Stimulated activated CD8-positive, alpha-beta memory T cell treated with anti-CD3 and anti-CD28 coated beads, Interleukin-7, amount 100 ng/mL, for 24 hours (primary cell): ENCODE results near the gene KRTAP20-2.

Source experiments
- DNase-seq: peaks from one replicate; pipeline ENCODE4 v3.0.0-alpha.2; 2020; ENCODE audit warnings: low read depth

Gene KRTAP20-2

GRCh38 chr21:30634906-30635305 is at the start of gene KRTAP20-2:
Gene KRTAP20-2, plus strand, starts transcription at chr21:30635206. Its CDS starts 58 bp downstream, at chr21:30635264.
- DNase-seq = no peak

- no peak for DNase-seq
Observed at GRCh38 chr21:30590297-30590696, 44.7 kb upstream of the KRTAP20-2 start, which contains the start of gene KRTAP22-2. Gene KRTAP22-2, minus strand, starts transcription at chr21:30590397.

GRCh38 chr21:30592140-30592539 is 42.9 kb upstream of the KRTAP20-2 start, which contains the start of gene KRTAP6-3:
Gene KRTAP6-3, plus strand, starts transcription at chr21:30592440. Its CDS starts 6 bp downstream, at chr21:30592446.
- DNase-seq = no peak

GRCh38 chr21:30598802-30599201 is 36.2 kb upstream of the KRTAP20-2 start, which contains the start of gene KRTAP6-2:
Gene KRTAP6-2, minus strand, starts transcription at chr21:30598902. Its CDS starts 28 bp downstream, at chr21:30598874.
- DNase-seq = no peak

DNA sequence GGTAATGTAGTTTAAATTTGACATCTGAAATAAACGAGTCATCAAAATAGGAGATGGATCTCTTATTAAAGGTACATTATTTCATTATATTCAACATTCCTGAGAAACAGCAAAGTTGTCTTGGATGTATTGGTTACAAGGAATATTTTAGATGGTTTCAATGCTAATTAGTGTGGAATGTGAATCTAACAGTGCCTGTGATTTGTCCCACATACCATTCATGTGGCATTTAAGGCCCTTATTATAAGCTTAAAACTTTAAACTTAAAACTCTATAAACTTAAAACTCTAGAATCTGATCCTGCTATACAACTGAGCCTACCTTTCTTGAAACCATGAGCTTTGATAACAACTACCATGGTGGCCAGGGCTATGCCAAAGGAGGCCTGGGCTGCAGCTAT is 34.2 kb upstream of the KRTAP20-2 start, which contains the start of gene KRTAP22-1:
KRTAP22-1 (plus strand) TSS at position 301 of the 400 bp plus-strand sequence.
- no peak for DNase-seq

DNA sequence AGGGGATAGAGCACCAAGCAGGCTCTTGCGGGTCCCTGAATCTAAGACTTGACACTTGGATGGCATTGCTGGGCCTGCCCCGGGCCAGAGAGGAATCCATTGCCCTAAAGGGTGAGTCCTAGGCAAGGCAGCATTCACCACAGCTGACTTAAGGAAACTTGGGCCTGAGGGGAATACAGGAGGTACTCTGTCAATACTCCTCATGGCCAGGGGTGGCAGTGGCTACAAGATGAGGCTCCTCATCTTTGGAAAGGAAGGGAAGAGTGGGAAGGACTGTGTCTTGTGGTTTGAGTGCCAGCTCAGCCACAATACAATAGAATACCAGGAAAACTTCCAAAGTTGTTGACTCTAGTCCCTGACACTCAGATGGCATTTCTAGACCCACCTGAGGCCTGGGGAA is 29.0 kb upstream of the KRTAP20-2 start:
- DNase-seq = no peak

DNA sequence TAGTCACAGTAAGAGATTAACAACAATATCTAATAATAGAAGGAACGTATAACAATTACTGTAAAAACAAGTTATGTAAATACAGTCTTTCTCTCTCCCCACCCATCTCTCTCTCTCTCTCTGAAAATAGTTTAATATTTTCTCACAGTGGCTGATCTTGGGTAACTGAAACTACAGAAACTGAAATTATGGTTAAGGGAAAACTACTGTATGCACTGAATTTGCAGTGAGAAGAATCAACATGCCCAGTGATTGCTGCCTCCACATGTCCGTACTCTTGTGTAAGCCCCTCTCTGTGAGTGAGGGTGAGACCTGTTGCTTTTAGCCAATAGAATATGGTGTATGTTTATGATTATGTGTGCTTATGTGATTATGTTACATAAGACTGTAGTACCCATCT is 22.9 kb upstream of the KRTAP20-2 start:
- no peak for DNase-seq

- no peak for DNase-seq
Observed at GRCh38 chr21:30613836-30614235, 21.2 kb upstream of the KRTAP20-2 start, which contains the start of gene KRTAP6-1. Gene KRTAP6-1, minus strand, starts transcription at chr21:30613930. Its CDS starts 26 bp downstream, at chr21:30613904.

GRCh38 chr21:30615199-30615598 is 19.8 kb upstream of the KRTAP20-2 start:
- DNase-seq = no peak

- DNase-seq = no peak
Observed at GRCh38 chr21:30616125-30616524, 18.9 kb upstream of the KRTAP20-2 start, which contains the start of gene KRTAP20-1. Gene KRTAP20-1, plus strand, starts transcription at chr21:30616425. Its CDS starts 30 bp downstream, at chr21:30616455.

DNA sequence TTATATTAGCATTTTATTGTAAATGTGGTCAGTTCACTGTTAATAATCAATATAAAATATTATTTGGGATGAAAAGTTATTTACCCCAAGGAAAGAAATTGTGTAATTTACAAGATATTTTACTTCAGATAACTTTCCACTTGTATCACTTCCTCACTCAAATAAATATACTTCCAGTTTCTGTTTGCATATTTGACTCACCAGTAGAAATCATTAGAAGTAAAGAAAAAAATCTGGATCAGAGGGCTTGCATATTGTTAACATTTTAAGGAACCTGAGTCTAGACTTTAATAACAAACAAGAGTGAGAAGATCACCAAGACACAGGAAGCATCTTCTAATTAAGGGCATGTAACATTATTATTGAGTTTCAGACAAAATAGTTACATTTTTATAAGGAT is 14.9 kb upstream of the KRTAP20-2 start:
- no peak for DNase-seq

GRCh38 chr21:30620522-30620921 is 14.5 kb upstream of the KRTAP20-2 start, which contains the start of gene KRTAP20-4:
Gene KRTAP20-4, plus strand, starts transcription at chr21:30620627.
- DNase-seq = no peak

DNA sequence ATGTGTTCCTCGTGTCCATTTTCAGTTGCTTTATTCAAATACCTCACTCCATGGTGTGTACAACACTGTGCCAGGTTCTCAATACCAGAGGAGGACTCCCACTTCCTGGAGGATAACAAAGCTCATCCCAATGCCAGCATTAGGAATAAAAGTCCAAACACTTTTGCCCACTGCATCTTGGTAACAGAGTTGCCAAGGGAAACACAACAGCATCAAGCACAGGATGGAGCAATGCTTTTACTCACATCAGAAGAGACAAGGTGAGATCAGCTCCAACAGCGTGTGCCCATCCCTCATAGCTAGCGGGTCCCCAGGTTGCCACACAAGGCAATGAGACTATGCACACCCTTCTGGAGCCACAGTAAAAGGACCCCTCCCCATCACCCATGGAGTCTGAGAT is 11.6 kb upstream of the KRTAP20-2 start:
- DNase-seq = no peak

GRCh38 chr21:30625449-30626165 is 9.4 kb upstream of the KRTAP20-2 start:
- no peak for DNase-seq

DNA sequence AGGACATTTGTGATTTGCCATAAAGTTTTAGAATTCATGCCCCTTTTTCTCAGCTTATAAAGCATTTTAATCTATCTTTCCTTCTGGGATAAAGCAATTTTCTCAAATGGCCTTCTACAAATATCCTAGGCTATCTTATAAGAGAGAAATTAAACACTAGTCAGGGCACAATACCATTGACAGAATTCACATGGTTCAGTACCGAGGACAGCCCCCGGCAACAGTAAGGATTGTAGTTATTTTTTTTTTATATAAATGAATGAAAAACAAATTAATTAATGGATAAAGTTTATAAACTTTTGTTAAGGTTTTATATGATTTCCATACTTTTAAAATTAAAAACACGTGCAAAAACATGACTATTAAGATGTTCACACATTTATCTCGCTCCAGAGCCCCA is 6.9 kb upstream of the KRTAP20-2 start:
- no peak for DNase-seq

GRCh38 chr21:30629200-30629599 is 5.8 kb upstream of the KRTAP20-2 start:
- no peak for DNase-seq

DNA sequence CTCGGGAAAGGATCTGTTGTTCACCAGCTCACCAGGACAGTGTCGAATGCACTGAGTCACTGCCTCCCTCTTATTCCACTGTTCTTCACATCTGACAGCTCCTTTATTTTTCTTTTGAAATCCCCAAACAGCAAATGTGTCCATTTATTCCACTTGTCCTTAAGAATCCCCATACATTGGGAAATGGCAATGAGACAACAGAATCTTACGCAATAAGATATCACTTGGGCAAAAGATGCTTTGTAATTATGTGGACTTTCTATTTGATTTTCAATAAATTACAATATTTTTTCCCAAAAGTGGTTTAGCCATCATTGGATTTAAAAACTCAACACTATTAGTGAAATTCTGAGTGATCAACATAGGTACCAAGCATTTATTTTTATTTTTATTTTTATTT is 3.7 kb downstream of the KRTAP20-2 start:
- DNase-seq = no peak

DNA sequence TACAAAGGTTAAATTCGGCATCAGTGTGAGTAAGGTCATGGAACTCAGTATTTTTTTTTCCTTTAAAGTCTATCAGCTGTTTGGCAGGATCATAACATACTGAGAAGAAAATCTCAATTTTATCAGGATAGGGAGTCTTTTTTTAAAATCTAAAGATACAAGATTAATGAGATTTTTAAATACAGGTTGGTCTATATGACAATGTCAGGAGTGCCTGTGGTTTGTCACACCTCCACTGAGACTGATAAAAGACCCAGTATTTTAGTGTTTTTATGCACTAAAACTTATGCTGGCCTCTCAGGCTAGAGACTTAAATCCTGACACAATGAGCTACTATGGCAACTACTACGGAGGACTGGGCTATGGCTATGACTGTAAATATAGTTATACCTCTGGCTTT is 7.6 kb downstream of the KRTAP20-2 start, which contains the start of gene KRTAP20-3:
KRTAP20-3 (plus strand) TSS at position 301 of the 400 bp plus-strand sequence.
- no peak for DNase-seq

DNA sequence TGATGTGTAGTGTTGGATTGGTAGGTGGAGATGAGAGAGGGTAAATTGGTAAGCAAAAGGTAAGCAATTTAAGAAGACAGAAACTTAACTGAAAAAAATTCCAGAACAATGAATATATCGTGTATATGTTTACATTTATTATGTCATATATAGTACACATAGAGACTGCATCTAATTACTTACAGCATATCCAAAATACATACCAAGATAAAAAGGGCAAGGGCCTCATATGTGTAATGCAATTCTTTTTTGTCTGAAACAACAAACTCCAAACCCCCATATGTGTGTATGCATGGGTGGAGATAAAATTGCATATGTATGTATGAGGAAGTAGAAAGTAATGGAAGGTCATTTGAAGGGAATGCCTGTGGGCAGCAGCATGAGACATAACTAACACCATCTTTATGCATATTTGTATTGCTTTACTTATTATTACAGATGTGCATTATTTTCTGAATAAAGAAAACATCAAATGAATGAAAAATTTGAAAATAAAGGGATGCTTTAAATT is 12.0 kb downstream of the KRTAP20-2 start:
- no peak for DNase-seq

GRCh38 chr21:30652891-30653290 is 17.9 kb downstream of the KRTAP20-2 start:
- no peak for DNase-seq

DNA sequence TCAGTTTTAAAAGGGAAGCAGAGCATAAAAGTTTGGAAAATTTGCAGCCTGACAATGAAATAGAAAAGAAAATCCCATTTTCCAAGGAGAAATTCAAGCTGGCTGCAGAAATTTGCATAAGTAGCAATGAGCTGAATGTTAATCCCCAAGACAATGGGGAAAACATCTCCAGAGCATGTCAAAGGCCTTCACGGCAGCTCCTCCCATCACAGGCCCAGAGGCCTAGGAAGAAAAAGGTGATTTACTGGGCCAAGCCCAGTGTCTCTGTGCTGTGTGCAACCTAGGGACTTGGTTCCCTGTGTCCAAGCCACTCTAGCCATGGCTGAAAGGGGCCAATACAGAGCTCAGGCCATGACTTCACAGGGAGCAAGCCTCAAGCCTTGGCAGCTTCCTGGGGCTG is 33.8 kb downstream of the KRTAP20-2 start:
- DNase-seq = no peak

DNA sequence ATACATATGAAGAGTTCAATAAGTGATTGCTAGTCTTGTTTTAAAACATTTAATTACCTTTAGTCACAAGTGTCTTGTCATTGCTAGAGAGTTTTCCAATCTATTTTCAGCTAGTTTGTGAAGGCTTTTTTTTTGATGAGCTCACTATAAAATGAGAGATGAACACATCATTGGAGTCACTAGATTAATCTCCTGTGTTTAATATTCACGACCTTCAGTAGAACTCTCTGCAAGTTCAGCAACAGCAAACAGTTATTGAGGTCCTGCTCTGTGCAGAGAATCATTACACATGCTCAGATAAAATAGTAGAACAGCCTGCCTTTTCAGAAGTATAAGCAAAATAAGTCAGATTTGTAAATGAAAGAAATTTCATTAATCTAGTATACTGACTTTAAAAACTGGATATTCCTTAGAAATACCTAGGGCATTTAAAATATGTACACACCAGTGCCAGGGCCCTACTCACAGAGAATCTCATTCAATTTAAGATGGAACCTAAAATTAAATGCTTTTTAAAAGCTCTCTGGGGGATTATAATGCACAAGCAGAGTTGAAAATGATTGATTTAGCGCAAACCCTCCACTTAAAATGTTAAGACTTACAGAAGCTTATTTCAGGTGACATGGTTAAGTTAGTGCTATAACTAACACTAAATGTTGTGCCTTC is 38.1 kb downstream of the KRTAP20-2 start:
- DNase-seq = no peak

GRCh38 chr21:30674312-30674711 is 39.3 kb downstream of the KRTAP20-2 start:
- no peak for DNase-seq
